ENCODE measurements around the gene CAPN11. TPM values are rescaled to one million over a fixed set of nuclear protein-coding genes. Genes with fewer than 3 reads are reported as not detected.

Gene CAPN11
- total RNA-seq, 1 donor from 2014 or later = 2.3 TPM

GRCh38 chr6:44171899-44172546 is 13.4 kb downstream of the CAPN11 start:
- H3K4me3 Mint-ChIP-seq (ENCODE audit: unreplicated experiment) = no peak overlapping the region
- H3K36me3 Mint-ChIP-seq (ENCODE audit: low read depth, unreplicated experiment) = no peaks in the 10 kb centered on the region

DNA sequence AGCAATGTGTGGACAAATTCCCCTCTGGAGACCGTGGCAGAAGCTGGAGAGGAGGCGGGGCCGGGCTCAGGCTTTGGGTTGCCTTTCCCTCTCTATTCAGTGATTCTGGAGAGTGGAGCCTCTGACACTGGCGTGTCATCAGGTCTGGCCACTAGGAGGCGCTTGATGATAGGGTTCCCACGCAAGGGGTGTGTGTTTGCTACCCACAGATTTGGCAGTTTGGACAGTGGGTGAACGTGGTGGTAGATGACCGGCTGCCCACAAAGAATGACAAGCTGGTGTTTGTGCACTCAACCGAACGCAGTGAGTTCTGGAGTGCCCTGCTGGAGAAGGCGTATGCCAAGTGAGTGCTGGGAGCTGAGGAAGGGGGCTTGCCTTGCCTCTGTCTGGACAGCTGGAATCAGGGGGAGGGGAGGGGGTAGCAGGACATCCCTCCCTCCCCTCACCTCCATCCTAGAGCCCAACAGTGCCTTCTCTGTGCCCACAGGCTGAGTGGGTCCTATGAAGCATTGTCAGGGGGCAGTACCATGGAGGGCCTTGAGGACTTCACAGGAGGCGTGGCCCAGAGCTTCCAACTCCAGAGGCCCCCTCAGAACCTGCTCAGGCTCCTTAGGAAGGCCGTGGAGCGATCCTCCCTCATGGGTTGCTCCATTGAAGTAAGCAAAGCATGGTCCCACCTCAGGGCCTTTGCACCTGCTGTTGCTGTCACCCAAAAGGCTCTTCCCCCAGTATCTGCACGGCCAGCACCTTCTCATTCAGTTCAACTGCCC is 14.3 kb downstream of the CAPN11 start:
- DNase-seq (ENCODE audit: low spot score) = peak; percentile 86
- TF ChIP-seq, protein P1, sequence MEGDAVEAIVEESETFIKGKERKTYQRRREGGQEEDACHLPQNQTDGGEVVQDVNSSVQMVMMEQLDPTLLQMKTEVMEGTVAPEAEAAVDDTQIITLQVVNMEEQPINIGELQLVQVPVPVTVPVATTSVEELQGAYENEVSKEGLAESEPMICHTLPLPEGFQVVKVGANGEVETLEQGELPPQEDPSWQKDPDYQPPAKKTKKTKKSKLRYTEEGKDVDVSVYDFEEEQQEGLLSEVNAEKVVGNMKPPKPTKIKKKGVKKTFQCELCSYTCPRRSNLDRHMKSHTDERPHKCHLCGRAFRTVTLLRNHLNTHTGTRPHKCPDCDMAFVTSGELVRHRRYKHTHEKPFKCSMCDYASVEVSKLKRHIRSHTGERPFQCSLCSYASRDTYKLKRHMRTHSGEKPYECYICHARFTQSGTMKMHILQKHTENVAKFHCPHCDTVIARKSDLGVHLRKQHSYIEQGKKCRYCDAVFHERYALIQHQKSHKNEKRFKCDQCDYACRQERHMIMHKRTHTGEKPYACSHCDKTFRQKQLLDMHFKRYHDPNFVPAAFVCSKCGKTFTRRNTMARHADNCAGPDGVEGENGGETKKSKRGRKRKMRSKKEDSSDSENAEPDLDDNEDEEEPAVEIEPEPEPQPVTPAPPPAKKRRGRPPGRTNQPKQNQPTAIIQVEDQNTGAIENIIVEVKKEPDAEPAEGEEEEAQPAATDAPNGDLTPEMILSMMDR (IDR thresholded peaks at IDR 0.05; ENCODE audit: unreplicated experiment) = peak; percentile 85

More at GRCh38 chr6:44171899-44172546, 13.4 kb downstream of the CAPN11 start:
- H3K27ac Mint-ChIP-seq (ENCODE audit: unreplicated experiment) = no peak overlapping the region
- peaks cover 15% of the 10 kb centered on the region for H3K4me1 Mint-ChIP-seq (ENCODE audit: unreplicated experiment)
- peaks cover 9% of the 10 kb centered on the region for H3K27me3 Mint-ChIP-seq (ENCODE audit: unreplicated experiment)
- DNase-seq (ENCODE audit: low spot score) = no peak
- H3K9me3 Mint-ChIP-seq (ENCODE audit: unreplicated experiment) = no peaks in the 10 kb centered on the region
- TF ChIP-seq, protein P1 (IDR thresholded peaks at IDR 0.05; ENCODE audit: unreplicated experiment) = no peak

GRCh38 chr6:44176130-44176761 is 17.6 kb downstream of the CAPN11 start:
- DNase-seq (ENCODE audit: low spot score) = no peak
- Mint-ChIP-seq H3K27ac (ENCODE audit: unreplicated experiment) (peak overlapping the region; percentile 67), H3K9me3 (ENCODE audit: unreplicated experiment) (no peaks in the 10 kb centered on the region), H3K27me3 (ENCODE audit: unreplicated experiment) (peaks cover 9% of the 10 kb centered on the region), H3K36me3 (ENCODE audit: low read depth, unreplicated experiment) (no peaks in the 10 kb centered on the region), H3K4me3 (ENCODE audit: unreplicated experiment) (peak overlapping the region; percentile 56), H3K4me1 (ENCODE audit: unreplicated experiment) (peaks cover 40% of the 10 kb centered on the region)
- TF ChIP-seq, protein P1 (IDR thresholded peaks at IDR 0.05; ENCODE audit: unreplicated experiment) = no peak

More for the DNA sequence above, 14.3 kb downstream of the CAPN11 start:
- no peaks in the 10 kb centered on the region for H3K36me3 Mint-ChIP-seq (ENCODE audit: low read depth, unreplicated experiment)
- peaks cover 6% of the 10 kb centered on the region for H3K27me3 Mint-ChIP-seq (ENCODE audit: unreplicated experiment)
- H3K4me3 Mint-ChIP-seq (ENCODE audit: unreplicated experiment) = no peak overlapping the region
- no peak overlapping the region for H3K27ac Mint-ChIP-seq (ENCODE audit: unreplicated experiment)
- peaks cover 23% of the 10 kb centered on the region for H3K4me1 Mint-ChIP-seq (ENCODE audit: unreplicated experiment)
- no peaks in the 10 kb centered on the region for H3K9me3 Mint-ChIP-seq (ENCODE audit: unreplicated experiment)

- TF ChIP-seq, protein P1 (IDR thresholded peaks at IDR 0.05; ENCODE audit: unreplicated experiment) = no peak
- DNase-seq (ENCODE audit: low spot score) = no peak
- Mint-ChIP-seq H3K36me3 (ENCODE audit: low read depth, unreplicated experiment) (no peaks in the 10 kb centered on the region), H3K9me3 (ENCODE audit: unreplicated experiment) (no peaks in the 10 kb centered on the region), H3K27me3 (ENCODE audit: unreplicated experiment) (peaks cover 7% of the 10 kb centered on the region), H3K4me3 (ENCODE audit: unreplicated experiment) (no peak overlapping the region), H3K4me1 (ENCODE audit: unreplicated experiment) (peaks cover 40% of the 10 kb centered on the region), H3K27ac (ENCODE audit: unreplicated experiment) (no peak overlapping the region)
Measured at GRCh38 chr6:44176762-44177509, 18.3 kb downstream of the CAPN11 start.

Data from endothelial cell (in vitro differentiated cells).